Mesothelial cell of epicardium (in vitro differentiated cells): Measurements from ENCODE around the gene PPP2R2C. TPM values are rescaled to one million over a fixed set of nuclear protein-coding genes. Genes with fewer than 3 reads are reported as not detected.
A peak's percentile ranks its signal among the peaks of the same experiment; 100 is the strongest.

Experiments used
- DNase-seq, 2 experiments: peaks; one replicate each; pipeline ENCODE4 v3.0.0; 2021; ENCODE audit warnings: low spot score in 2 of 2; ENCODE audit not compliant: unreplicated experiment in 2 of 2
- H3K27ac Mint-ChIP-seq: 2 replicates; pipeline ENCODE4 v1.8.0; 2021; ENCODE audit warnings: mixed read lengths
- H3K27me3 Mint-ChIP-seq: 2 replicates; pipeline ENCODE4 v1.8.0; 2021; ENCODE audit warnings: low read depth, mixed read lengths
- H3K36me3 Mint-ChIP-seq: 2 replicates; pipeline ENCODE4 v1.8.0; 2021; ENCODE audit warnings: mixed read lengths
- H3K4me1 Mint-ChIP-seq: 2 replicates; pipeline ENCODE4 v1.8.0; 2021; ENCODE audit warnings: mixed read lengths
- H3K4me3 Mint-ChIP-seq: 2 replicates; pipeline ENCODE4 v1.8.0; 2021; ENCODE audit warnings: mild to moderate bottlenecking, moderate library complexity, mixed read lengths
- H3K9me3 Mint-ChIP-seq: 2 replicates; pipeline ENCODE4 v1.8.0; 2021; ENCODE audit warnings: mixed read lengths
- total RNA-seq: library from RNA; stranded (reverse); gene quantifications from 3 replicates; pipeline ENCODE4 v1.2.1, GENCODE V29; 2021
- TF ChIP-seq, protein P1 (sequence below): fragments of 200-600 bp; sonication (generic); IDR thresholded peaks from one replicate; pipeline ENCODE4 v1.5.0; 2021; ENCODE audit warnings: antibody characterized with exemption; ENCODE audit not compliant: unreplicated experiment

Gene PPP2R2C
- total RNA-seq, 1 donor from 2014 or later: 5.2 TPM

DNA sequence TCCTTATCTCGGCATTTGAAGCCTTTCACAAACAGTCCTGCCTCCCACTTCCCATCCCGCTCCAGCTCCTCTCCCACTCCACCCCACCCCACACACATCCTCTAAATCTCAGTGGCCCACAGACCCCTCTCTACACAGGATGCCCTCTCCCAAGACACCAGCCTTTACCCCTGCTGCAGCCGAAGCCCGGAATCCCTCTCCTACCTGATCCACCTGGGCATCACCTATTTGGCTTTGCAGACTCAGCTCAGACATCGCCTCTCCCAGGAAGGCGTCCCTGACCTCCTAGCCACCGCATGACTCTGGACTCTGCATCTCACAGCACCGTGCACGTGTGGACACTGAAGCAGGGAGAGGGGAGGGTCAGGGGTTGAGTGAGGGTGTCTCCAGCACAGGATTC is 11.5 kb downstream of the PPP2R2C start:
- H3K27ac Mint-ChIP-seq: no peak overlapping the region
- no peaks in the 10 kb centered on the region for H3K4me1 Mint-ChIP-seq
- H3K27me3 Mint-ChIP-seq: peaks cover 71% of the 10 kb centered on the region
- H3K9me3 Mint-ChIP-seq: peaks cover 3% of the 10 kb centered on the region
- no peak overlapping the region for H3K4me3 Mint-ChIP-seq
- TF ChIP-seq, protein P1, sequence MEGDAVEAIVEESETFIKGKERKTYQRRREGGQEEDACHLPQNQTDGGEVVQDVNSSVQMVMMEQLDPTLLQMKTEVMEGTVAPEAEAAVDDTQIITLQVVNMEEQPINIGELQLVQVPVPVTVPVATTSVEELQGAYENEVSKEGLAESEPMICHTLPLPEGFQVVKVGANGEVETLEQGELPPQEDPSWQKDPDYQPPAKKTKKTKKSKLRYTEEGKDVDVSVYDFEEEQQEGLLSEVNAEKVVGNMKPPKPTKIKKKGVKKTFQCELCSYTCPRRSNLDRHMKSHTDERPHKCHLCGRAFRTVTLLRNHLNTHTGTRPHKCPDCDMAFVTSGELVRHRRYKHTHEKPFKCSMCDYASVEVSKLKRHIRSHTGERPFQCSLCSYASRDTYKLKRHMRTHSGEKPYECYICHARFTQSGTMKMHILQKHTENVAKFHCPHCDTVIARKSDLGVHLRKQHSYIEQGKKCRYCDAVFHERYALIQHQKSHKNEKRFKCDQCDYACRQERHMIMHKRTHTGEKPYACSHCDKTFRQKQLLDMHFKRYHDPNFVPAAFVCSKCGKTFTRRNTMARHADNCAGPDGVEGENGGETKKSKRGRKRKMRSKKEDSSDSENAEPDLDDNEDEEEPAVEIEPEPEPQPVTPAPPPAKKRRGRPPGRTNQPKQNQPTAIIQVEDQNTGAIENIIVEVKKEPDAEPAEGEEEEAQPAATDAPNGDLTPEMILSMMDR: no peak
- H3K36me3 Mint-ChIP-seq: no peaks in the 10 kb centered on the region
- peak in 1 of 2 experiments; percentile 20 for DNase-seq

DNA sequence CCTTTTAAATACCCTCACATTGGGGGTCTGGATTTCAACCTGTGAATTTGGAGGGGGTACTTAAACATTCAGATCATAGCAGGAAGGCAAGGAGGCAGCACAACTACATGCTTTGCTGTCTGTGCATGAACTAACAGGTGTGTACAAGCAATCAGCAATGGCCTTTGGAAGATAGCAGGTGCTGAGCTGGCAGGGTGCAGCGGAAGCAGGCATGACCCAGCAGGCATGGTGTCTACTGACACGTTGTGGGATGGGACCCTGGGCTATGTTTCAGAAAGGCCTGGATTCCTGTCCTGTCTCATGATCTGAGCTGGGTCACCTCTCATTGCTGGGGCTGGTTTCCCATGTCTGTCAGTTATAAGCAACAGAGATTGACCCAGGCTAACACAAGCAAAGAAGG is 13.9 kb downstream of the PPP2R2C start:
- TF ChIP-seq, protein P1: no peak
- Mint-ChIP-seq H3K27ac (no peak overlapping the region), H3K4me3 (no peak overlapping the region), H3K27me3 (peaks cover 72% of the 10 kb centered on the region), H3K36me3 (no peaks in the 10 kb centered on the region), H3K4me1 (no peaks in the 10 kb centered on the region), H3K9me3 (peaks cover 3% of the 10 kb centered on the region)
- no peak for DNase-seq

DNA sequence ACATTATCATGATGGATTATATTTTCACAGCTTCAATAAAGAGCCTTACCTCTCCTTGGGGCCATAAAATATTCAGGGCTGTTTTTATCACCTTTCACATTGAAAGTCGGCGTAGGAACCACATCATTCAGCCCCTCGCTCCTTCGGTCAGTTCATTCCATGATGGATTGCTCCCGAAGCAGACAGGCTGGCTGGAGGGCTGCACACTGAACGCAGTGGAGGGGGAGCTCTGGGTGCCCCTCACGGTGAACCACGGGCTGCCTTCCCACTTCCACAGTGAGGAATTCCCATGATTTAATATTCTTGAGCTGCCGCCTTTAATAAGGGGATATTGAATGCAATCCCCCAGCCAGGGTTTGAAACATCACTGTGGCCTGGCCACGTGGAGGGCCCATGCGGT is 16.0 kb downstream of the PPP2R2C start:
- no peak overlapping the region for H3K27ac Mint-ChIP-seq
- TF ChIP-seq, protein P1: no peak
- no peak for DNase-seq
- H3K27me3 Mint-ChIP-seq: peaks cover 71% of the 10 kb centered on the region
- H3K4me1 Mint-ChIP-seq: no peaks in the 10 kb centered on the region
- H3K36me3 Mint-ChIP-seq: no peaks in the 10 kb centered on the region
- no peak overlapping the region for H3K4me3 Mint-ChIP-seq
- H3K9me3 Mint-ChIP-seq: peaks cover 3% of the 10 kb centered on the region

GRCh38 chr4:6454112-6454910 is 18.1 kb downstream of the PPP2R2C start:
- TF ChIP-seq, protein P1: no peak
- Mint-ChIP-seq H3K9me3 (peaks cover 3% of the 10 kb centered on the region), H3K27ac (no peak overlapping the region), H3K27me3 (peaks cover 56% of the 10 kb centered on the region), H3K4me3 (no peak overlapping the region), H3K4me1 (no peaks in the 10 kb centered on the region), H3K36me3 (no peaks in the 10 kb centered on the region)
- no peak for DNase-seq

- Mint-ChIP-seq H3K27me3 (peaks cover 50% of the 10 kb centered on the region), H3K36me3 (no peaks in the 10 kb centered on the region), H3K4me3 (no peak overlapping the region), H3K9me3 (no peaks in the 10 kb centered on the region), H3K27ac (no peak overlapping the region), H3K4me1 (no peaks in the 10 kb centered on the region)
- no peak for DNase-seq
- TF ChIP-seq, protein P1: no peak
Observed at GRCh38 chr4:6453688-6453990, 18.8 kb downstream of the PPP2R2C start.
